Bone marrow (tissue), 2 donors: Measurements from ENCODE around the gene ZNF582.
A peak's percentile ranks its signal among the peaks of the same experiment; 100 is the strongest.

Source experiments
- DNase-seq, 2 donors: peaks; one replicate each; lab custom pipeline; 2025; lab: John Stamatoyannopoulos, UW

ZNF582 gene

DNA sequence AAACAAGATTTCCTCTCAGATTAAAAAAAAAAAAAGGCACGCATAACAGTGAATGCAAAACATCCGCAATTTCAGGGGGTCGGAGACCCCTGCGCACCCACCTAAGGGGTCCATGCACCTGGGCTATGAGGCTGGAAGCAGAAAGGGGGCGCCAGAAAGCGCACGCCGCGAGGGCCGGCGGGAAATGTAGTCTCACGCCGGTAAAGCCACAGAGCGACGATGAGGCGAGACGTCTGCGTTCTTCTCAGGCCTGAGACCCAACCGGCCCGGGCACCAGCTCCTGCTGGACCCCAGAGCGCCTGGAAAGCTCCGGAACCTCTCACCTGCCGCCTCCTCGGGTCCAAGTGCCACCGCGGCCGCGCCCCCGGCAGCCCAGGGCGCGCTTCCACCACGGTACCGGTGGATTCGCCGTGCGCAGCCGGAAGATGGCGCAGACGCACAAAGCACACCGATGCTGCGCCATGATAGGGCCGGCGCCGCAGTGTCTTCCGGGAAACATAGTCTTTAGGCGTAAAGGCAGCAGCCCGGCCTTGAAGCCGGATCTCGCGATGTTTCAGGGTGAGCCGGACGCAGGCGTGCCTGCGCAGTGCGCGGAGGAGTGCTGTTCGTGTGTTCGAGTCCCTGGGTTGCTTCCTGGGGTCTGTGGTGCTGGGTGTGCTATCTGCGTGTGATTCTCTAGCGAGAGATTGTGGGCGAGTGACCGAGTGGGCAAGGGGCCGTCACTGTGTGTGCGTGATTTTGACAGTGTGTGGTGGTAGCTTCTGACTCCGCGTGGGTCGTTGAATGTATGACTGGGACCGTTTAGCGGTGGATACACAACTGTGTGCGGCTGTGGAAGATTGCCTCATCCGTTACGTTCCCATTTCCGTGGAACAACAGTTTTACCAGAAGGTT is at the start of gene ZNF582:
TSS of gene ZNF582 (minus strand) at position 416 of the 894 bp plus-strand sequence. CDS start 1,782 bp downstream, outside the sequence.
- peak; percentile 51 to 92 for DNase-seq

DNA sequence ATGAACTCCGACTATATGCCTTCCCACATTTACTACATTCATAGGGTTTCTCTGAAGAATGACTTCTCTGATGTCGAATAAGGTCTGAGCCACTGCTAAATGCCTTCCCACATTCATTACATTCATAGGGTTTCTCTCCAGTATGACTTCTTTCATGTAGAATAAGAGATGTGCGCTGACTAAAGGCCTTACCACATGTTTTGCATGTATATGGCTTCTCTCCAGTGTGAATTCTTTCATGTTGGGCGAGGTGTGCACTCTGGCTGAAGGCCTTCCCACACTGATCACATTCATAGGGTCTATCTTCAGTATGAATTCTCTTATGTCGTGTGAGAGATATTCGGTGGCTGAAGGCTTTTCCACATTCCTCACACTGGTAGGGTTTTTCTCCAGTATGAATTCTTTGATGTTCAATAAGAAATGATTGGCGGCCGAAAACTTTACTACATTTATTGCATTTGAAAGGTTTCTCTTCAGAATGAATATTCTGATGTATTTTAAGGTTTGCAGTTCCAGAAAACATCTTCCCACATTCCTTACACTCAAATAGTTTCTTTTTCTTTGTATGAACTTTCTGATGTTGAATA is 48.0 kb upstream of the ZNF582 start:
- DNase-seq = no peak

DNA sequence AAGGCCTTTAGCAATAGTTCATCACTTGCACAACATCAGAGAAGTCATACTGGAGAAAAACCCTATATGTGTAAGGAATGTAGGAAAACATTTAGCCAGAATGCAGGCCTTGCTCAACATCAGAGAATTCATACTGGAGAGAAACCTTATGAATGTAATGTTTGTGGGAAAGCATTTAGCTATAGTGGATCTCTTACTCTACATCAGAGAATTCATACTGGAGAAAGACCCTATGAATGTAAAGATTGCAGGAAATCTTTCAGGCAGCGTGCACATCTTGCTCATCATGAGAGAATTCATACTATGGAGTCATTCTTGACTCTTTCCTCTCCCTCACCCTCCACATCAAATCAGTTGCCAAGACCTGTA is 30.6 kb upstream of the ZNF582 start:
- no peak for DNase-seq

DNA sequence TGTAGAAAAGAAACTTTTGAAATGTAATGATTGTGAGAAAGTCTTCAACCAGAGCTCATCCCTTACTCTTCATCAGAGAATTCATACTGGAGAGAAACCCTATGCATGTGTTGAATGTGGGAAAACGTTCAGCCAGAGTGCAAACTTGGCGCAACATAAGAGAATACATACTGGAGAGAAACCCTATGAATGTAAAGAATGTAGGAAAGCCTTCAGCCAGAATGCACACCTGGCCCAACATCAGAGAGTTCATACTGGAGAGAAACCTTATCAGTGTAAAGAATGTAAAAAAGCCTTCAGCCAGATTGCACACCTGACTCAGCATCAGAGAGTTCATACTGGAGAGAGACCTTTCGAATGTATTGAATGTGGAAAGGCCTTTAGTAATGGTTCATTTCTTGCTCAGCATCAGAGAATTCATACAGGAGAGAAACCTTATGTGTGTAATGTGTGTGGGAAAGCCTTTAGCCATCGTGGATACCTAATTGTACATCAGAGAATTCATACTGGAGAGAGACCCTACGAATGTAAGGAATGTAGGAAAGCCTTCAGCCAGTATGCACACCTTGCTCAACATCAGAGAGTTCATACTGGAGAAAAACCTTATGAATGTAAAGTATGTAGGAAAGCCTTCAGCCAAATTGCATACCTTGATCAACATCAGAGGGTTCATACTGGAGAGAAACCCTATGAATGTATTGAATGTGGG is 30.1 kb upstream of the ZNF582 start:
- no peak for DNase-seq

DNA sequence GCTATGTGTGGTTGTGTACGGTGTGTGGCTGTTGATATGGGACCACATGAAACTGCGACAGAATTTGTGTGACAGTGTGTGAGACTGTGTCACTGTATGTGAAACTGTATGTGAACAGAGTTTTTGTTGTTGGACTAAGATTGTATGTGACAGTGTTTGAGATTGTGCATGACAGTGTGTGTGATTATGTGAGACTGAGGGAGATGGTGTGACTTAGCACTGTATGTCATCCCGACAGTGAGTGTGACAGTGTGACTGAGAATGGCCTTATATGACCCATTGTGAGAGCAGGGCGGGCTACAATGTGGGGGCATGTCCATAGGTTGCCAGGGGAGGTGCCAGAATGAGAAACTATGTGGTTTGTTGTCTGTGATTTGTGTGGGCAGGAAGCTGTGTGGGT is 11.7 kb upstream of the ZNF582 start:
- DNase-seq = no peak

DNA sequence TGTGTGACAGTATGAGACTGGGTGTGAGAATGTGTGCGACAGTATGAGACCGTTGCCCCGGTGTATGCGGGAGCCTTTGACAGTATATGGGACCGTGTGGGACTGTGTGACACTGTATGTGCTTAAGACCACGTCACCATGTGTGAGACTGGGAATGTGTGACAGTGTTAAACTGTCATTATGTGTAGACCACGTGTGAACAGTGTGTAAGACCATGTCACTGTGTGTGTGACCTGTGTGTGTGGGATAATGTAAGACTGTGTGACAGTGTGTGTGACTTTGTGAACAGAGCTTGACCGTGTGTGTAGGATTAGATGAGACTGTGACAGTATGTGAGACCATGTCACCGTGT is 11.3 kb upstream of the ZNF582 start:
- DNase-seq = no peak

DNA sequence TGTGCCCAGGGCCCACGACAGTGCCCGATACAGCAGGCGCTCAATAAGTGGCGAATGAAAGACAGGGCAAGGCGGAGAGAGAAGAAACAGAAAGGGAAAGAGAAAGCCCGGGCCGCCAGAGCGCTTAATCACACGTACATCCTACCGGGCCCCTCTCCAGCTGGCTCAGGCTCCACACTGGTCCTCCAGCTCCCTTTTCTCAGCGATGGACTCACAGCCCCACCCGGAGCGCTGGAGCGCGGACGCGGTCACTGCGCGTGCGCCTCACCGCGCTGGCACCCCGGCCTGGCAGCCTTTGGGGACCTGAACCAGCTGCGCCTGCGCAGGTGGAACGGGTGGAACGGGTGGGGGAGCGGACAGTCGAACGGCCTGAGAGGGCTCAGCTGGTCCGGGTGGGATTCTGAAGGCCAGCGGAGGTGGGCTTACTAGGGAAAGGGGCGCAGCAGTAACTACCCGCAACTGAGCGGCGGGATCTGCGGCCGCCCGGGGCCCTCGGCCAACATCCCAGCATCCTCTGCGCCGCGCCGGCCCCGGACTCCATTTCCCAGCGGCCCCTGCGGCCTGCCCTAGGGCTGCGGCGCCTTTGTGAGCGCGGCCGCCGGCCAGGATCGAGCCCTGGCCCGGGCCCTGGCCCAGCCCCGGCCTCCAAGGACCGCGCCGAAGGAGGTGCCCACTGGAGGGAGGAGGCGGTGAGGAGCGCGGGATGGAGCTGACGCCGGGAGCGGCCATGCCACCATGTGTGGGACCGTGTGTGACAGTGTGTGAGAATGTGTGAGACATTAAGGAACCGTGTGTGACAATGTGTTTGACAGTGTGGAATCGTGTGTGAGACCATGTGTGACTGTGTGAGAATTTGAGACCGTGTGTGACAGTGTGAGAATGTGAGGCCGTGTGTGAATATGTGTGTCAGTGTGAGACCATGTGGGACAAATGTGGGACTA is 10.7 kb upstream of the ZNF582 start, which contains the start of gene ZNF583:
TSS of gene ZNF583 (plus strand) at position 569 of the 941 bp plus-strand sequence. CDS start 2,783 bp downstream, outside the sequence.
- DNase-seq = peak; percentile 89 to 92

DNA sequence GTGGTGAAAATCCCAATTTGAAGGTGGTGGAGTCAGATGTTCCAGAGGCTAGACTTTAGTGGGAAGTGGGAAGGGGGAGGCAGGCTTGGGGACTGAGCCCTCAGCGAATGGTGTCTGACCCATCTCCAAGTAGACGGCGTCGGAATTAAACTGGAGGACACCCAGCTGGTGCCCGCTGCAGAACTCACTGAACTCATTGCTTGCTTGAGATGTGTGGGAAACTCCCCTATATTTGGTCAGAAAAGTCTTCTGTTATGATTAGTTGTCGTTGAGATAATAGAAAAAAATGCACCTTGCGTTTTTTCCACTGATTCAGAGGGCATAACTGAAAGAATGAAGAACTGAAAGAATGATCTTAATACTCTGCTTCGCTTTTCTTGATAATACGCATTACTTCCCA is 9.9 kb upstream of the ZNF582 start:
- no peak for DNase-seq

DNA sequence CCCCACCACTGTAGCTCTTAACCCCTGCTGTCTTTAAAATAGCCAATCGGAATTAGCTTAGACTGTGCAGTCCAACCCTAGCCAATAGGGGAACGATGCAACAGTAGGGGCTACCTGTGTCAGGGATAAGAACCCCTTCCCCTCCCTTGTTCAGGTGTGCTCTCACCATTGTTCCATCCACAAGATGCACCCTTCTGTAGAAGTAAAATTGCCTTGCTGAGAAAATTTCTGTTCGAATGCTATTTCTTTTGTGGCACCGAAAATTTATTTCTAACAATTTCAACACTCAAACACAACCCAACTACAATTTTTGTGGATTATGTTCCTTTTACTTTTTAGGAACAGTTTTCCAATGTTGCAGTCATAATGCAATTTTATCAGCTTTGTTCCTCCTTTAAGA is 7.2 kb upstream of the ZNF582 start:
- no peak for DNase-seq

DNA sequence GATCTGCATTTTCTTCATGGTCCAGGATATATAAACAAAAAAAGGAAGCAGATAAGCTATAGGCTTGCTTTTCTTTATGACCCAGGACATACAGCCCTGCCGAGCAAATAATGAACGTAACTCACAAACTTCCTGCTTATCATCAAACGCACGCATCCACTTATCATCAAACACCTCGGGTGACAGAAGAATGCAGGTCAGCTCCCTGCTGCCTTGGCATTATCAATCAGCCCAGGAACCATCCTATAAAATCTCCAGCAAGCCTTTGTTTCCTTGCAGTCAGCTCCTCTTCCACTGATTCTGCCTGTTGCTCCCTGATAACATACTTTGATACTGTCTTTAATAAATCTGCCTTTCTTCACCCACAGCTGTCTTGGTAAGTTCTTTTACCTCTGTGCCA is 5.5 kb upstream of the ZNF582 start:
- no peak for DNase-seq

DNA sequence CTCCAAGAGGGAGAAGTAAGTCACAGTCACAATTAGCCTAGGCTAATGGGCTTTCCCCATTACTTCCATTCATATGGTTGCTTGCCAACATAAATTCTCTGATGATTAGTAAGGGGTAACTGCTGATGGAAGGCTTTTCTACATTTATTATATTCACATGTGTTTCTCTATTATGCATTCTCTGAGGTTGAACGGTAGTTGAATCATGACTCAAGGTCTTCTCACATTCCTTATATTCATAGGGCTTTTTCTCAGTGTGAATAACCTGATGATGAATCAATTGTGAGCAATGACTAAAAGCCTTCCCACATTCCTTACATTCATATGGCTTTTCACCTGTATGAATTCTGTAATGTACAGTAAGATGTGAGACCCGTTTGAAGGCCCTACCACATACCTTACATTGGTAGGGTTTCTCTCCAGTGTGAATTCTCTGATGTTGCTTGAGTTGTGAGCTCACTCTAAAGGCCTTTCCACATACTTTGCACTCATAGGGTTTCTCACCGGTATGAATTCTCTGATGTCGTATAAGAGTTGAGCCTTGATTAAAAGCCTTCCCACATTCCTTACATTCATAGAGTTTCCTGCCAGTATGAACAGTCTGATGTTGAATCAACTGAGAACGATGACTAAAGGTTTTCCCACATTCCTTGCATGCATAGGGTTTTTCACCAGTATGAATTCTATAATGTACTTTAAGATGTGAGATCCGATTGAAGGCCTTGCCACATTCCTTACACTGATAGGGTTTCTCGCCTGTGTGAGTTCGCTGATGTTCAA is 9.3 kb downstream of the ZNF582 start:
- DNase-seq = no peak

DNA sequence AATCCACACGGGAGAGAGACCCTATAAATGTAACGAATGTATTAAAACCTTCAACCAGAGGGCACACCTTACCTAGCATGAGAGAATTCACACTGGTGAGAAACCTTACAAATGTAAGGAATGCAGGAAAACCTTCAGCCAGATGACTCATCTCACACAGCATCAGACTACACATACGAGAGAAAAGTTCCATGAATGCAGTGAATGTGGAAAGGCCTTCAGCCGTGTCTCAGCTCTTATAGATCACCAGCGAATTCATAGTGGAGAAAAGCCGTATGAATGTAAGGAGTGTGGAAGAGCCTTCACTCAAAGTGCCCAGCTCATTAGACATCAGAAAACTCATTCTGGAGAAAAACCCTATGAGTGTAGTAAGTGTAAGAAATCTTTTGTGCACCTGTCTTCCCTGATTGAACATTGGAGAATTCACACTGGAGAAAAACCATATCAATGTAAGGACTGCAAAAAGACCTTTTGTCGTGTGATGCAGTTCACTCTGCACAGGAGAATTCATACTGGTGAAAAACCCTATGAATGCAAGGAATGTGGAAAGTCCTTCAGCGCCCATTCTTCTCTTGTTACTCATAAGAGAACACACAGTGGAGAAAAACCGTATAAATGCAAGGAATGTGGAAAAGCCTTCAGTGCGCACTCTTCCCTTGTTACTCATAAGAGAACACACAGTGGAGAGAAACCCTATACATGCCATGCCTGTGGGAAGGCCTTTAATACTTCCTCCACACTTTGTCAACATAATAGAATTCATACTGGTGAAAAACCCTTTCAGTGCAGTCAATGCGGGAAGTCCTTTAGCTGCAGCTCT is 16.0 kb downstream of the ZNF582 start:
- no peak for DNase-seq

DNA sequence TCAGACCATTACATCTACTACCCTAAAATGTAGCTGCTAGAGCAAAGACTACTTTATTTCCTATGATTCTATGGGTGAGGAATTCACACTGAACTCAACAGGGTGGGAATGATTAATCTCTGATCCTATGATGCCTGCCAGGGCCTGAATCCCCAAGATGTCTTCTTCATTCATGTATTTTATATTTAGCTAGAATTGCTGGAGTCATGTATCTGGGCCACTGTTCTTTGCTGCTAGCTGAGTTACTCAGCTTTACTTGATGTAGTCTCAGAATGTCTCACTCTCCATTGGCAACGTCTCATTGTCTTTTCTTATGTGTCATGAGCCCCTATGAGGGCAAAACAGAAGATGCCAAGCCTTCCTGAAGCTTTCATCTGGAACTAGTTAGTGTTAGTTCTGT is 21.1 kb downstream of the ZNF582 start:
- DNase-seq = no peak

DNA sequence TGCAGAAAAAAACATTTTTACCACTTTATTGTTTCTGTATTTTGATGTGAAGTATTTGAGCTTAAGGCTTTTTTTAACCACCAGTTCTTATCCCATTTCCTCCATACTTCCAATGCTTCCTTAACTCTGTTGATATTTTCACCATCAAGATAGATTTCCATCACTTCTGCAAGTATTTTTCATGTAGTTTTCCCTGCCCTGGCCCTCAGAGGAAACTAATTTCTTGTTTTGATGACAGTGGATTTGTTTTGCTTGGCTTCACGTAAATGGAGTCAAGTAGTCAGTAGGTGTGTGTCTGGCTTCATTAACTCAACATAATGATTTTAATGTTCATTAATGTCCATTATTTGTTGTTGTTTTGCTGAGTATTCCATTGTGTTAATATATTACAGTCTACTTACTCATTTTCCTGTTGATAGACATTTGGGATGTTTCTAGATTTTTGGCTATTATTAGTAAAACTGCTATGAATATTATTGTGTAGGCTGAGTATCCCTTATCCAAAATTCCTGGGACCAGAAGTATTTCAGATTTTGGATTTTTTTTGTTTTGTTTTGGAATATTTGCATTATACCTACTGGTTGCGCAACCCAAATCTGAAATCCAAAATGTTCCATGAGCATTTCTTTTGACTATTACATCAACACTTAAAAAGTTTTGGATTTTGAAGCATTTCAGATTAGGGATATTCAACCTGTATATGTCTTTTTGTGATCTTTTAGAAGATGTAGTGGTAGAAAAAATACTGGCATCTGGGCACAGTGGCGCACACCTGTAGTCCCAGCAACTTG is 23.3 kb downstream of the ZNF582 start:
- no peak for DNase-seq

DNA sequence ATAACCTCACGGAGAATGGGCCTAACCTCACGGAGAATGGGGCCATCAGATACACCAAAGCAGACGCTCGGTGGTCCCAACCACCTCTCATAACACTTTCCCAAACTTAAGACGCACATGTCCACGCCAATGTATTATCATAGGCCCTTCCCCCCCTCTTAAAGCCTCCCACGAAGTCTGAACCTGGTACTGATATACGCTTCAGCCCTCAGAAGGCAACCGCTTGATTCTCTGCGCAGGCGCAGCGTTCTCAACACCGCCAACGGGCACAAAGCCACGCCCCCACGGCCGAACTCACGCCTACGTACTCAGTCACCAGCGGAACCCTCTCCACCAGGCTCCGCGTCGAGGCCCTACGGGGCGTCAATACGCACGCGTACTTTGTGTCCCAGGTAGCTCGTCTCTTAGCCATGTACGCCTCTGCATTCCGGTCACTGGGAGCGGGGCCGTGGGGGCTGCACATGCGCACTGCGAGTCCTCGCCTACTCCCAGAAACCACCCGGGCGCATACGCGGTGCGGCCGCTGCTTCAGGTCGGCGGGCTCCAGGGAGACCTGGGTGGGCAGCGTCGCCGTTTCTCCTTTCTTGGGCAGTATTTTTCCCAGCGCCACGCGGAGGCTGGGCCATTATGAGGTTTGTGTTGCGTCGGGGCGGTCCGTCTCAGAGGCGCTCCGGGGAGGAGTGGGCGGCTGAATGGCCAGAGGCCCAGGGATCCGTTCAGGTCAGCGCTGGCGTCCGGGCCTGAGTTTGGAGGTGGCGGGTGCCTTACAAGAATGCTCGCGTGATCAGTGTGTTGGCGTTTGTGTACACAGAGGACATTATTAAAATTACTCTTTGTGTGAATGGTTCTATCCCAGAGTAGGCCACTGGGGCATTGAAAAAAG is 25.3 kb downstream of the ZNF582 start:
- DNase-seq = peak in 1 of 2 donors; percentile 49

DNA sequence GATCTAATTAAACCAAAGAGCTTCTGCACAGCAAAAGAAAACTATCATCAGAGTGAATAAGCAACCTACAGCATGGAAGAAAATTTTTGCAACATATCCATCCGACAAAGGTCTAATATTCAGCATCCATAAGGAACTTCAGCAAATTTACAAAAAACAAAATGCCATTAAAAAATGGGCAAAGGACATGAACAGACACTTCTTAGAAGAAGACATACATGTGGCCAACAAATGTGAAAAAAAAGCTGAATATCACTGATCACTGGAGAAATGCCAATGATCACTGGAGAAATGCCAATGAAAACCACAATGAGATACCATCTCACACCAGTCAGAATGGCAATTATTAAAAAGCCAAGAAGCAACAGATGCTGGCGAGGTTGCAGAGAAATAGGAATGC is 32.5 kb downstream of the ZNF582 start:
- no peak for DNase-seq

DNA sequence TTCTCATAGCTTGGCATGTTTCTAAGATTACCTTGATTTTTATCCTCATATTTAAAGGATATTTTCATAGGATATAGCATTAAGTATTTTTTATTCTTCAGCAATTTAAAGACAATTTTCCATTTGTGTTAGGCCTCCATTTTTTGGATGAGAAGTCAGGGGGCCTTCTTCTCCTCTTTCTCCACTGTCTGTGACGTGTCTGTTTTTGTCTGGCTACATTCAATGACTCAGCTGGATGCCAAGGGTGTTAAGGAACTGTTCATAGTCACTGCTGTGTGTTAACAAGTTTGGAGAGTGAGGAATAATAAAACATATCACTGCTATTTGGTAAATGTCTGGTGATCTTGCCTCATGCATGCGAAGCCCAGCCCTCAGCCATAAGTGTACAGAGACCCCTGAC is 36.4 kb downstream of the ZNF582 start:
- DNase-seq = no peak

DNA sequence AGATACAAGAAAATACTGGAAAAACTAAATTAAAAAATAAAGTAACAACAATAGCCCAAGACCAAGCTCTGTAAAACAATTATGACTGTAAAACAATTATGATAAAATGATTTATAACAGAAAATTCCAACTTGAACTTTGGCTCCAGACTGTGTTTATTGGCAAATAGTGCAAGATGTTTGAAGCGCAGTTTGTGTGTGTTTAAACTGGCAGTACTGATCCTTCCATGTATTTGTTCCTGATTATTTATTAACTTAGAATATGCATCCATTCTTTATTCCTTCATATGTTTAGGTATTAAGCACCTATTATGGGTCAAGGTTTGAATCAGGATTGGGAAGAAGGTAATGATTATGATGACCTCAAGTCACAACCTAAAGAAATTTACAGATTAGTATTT is 37.8 kb downstream of the ZNF582 start:
- no peak for DNase-seq
